ENCODE data around the gene STXBP6.
"Not testable (repeated sequence)": the region's sequence is repeated elsewhere in the genome, so short reads cannot be mapped to it uniquely, and the experiment has no call there.

Gene STXBP6

GRCh38 chr14:24850072-24850471 is 199.9 kb downstream of the STXBP6 start:
- DNase-seq: no peak

- no peak for DNase-seq
These were observed 200.5 kb downstream of the STXBP6 start for GRCh38 chr14:24849471-24849870.

- peak; percentile 47 for DNase-seq
These were observed 201.7 kb downstream of the STXBP6 start for GRCh38 chr14:24848102-24848790.

GRCh38 chr14:24847568-24848095 is 202.3 kb downstream of the STXBP6 start:
- DNase-seq: no peak

GRCh38 chr14:24846261-24846660 is 203.7 kb downstream of the STXBP6 start:
- DNase-seq: peak; percentile 51

- DNase-seq: no peak
These were observed 204.1 kb downstream of the STXBP6 start for GRCh38 chr14:24845851-24846250.

- no peak for DNase-seq
These were observed 205.9 kb downstream of the STXBP6 start for GRCh38 chr14:24844011-24844410.

- DNase-seq: no peak
These were observed 206.5 kb downstream of the STXBP6 start for GRCh38 chr14:24843494-24843893.

GRCh38 chr14:24840204-24840893 is 209.6 kb downstream of the STXBP6 start:
- peak; percentile 8 for DNase-seq

- DNase-seq: peak; percentile 13
These were observed 210.2 kb downstream of the STXBP6 start for GRCh38 chr14:24839617-24840203.

- DNase-seq: peak; percentile 22
These were observed 210.9 kb downstream of the STXBP6 start for GRCh38 chr14:24838945-24839616.

- no peak for DNase-seq
These were observed 212.5 kb downstream of the STXBP6 start for GRCh38 chr14:24837280-24838046.

GRCh38 chr14:24836324-24836723 is 213.6 kb downstream of the STXBP6 start:
- not testable (repeated sequence) for DNase-seq

GRCh38 chr14:24834956-24835355 is 215.0 kb downstream of the STXBP6 start:
- no peak for DNase-seq

- no peak for DNase-seq
These were observed 216.6 kb downstream of the STXBP6 start for GRCh38 chr14:24833385-24833784.

GRCh38 chr14:24831677-24832076 is 218.3 kb downstream of the STXBP6 start:
- no peak for DNase-seq

- no peak for DNase-seq
These were observed 220.1 kb downstream of the STXBP6 start for GRCh38 chr14:24829862-24830261.

GRCh38 chr14:24828486-24828885 is 221.5 kb downstream of the STXBP6 start:
- no peak for DNase-seq

GRCh38 chr14:24826390-24826789 is 223.6 kb downstream of the STXBP6 start:
- DNase-seq: no peak

GRCh38 chr14:24820616-24821015 is 229.3 kb downstream of the STXBP6 start:
- no peak for DNase-seq

- DNase-seq: no peak
These were observed 231.1 kb downstream of the STXBP6 start for GRCh38 chr14:24818823-24819341.

Measured in NCI-H69 (cell line).